GM18498 (cell line): Measurements from ENCODE around the gene PLCL2.

Experiments
- ATAC-seq: cut with Tn5 transposase; IDR thresholded peaks from one replicate; pipeline ENCODE4 v1.9.1; 2021; ENCODE audit warnings: mild to moderate bottlenecking, moderate library complexity; ENCODE audit not compliant: unreplicated experiment

PLCL2 gene

GRCh38 chr3:17138246-17139039 lies 253.7 kb downstream of the PLCL2 start:
- ATAC-seq = no peak
